NB4 (cell line): ENCODE measurements around the gene EPB41L1.
A peak's percentile ranks its signal among the peaks of the same experiment; 100 is the strongest.

ENCODE experiments used
- DNase-seq: peaks from one replicate; pipeline ENCODE4 v3.0.0; 2010; ENCODE audit warnings: low read depth
- H3K4me3 ChIP-seq: one replicate; pipeline ENCODE4 v1.5.1; 2011; ENCODE audit warnings: mild to moderate bottlenecking, low read depth, low read length, moderate library complexity
- MAX ChIP-seq: IDR thresholded peaks from 2 replicates; pipeline ENCODE4 v1.6.1; 2011; ENCODE audit warnings: low read depth, low read length
- MYC ChIP-seq: IDR thresholded peaks from 2 replicates; pipeline ENCODE4 v1.6.1; 2011; ENCODE audit warnings: low read depth, low read length
- POLR2A ChIP-seq: IDR thresholded peaks from 2 replicates; pipeline ENCODE4 v1.6.1; 2011; ENCODE audit warnings: mild to moderate bottlenecking; ENCODE audit not compliant: insufficient read length; ENCODE audit errors: extremely low read depth
- TF ChIP-seq, protein P1 (sequence below): IDR thresholded peaks from one replicate; pipeline ENCODE4 v1.5.1; 2012; ENCODE audit warnings: low read depth, low read length

The EPB41L1 gene

GRCh38 chr20:36126836-36127527, 27.6 kb upstream of the EPB41L1 start:
- TF ChIP-seq POLR2A (no peak), MYC (no peak), MAX (no peak)
- TF ChIP-seq, protein P1, sequence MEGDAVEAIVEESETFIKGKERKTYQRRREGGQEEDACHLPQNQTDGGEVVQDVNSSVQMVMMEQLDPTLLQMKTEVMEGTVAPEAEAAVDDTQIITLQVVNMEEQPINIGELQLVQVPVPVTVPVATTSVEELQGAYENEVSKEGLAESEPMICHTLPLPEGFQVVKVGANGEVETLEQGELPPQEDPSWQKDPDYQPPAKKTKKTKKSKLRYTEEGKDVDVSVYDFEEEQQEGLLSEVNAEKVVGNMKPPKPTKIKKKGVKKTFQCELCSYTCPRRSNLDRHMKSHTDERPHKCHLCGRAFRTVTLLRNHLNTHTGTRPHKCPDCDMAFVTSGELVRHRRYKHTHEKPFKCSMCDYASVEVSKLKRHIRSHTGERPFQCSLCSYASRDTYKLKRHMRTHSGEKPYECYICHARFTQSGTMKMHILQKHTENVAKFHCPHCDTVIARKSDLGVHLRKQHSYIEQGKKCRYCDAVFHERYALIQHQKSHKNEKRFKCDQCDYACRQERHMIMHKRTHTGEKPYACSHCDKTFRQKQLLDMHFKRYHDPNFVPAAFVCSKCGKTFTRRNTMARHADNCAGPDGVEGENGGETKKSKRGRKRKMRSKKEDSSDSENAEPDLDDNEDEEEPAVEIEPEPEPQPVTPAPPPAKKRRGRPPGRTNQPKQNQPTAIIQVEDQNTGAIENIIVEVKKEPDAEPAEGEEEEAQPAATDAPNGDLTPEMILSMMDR = no peak

DNA sequence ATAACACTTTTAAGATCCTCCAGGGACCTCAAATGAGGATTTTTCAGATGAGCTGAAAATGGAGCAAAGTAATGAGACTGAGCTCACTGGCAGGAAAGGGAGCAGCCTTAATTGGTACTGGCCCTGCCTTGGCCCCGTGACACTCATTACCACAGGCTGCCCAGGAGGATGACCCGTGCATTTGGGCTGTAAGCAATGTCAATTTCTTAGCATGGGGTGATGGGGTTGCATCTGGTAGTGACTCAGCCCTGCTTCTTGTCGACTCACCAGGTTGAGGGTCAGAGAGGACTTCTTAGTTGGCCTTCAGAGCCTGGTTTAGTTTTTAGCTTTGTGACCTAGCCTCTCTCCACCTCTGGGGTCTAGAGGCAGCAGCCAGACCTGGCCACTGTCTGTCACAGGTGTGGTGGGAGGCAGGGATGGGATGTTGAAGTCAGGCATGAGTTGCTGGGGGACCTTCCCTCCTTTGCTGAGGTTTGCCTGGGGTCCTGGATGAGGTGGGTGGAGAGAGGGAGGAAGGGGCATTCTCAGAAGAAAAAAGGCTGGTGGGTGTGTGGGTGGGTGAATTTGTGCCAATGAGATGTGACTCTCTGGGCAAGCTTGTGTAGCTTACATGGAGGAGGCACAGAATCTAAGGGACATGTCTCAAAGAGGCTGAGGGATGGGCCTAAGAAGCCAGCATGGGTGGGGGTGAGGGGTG, 25.9 kb upstream of the EPB41L1 start:
- TF ChIP-seq POLR2A = no peak
- TF ChIP-seq, protein P1 = no peak
- no peak for TF ChIP-seq MAX
- TF ChIP-seq MYC = no peak
- peak; percentile 52 for DNase-seq
- no peak overlapping the region for H3K4me3 ChIP-seq

More at GRCh38 chr20:36126836-36127527, 27.6 kb upstream of the EPB41L1 start:
- no peak overlapping the region for H3K4me3 ChIP-seq
- DNase-seq = no peak

DNA sequence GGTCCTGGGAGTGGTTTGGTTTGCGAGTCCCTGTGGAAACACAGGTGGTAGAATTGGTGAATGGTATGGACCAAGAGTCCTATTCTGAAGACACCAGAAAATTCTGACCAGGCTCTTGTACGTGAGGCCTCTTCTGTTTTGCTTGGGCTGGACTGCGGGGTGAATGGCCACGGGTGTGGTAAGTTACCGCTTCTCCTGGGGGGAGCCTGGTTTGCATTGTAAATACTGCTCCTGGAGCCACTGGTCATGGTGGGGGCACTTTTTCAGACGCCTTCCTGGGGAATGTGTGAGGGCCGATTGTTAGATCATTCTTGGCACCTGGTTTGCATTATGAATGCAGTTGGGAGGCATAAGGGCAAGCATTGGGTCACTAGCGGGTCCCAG, 25.4 kb upstream of the EPB41L1 start:
- no peak for DNase-seq
- no peak for TF ChIP-seq POLR2A
- H3K4me3 ChIP-seq = no peak overlapping the region

GRCh38 chr20:36130390-36130789, 24.1 kb upstream of the EPB41L1 start:
- TF ChIP-seq, protein P1 = no peak
- TF ChIP-seq MYC = no peak
- no peak for TF ChIP-seq POLR2A
- TF ChIP-seq MAX = no peak
- no peak overlapping the region for H3K4me3 ChIP-seq
- peak; percentile 27 for DNase-seq

DNA sequence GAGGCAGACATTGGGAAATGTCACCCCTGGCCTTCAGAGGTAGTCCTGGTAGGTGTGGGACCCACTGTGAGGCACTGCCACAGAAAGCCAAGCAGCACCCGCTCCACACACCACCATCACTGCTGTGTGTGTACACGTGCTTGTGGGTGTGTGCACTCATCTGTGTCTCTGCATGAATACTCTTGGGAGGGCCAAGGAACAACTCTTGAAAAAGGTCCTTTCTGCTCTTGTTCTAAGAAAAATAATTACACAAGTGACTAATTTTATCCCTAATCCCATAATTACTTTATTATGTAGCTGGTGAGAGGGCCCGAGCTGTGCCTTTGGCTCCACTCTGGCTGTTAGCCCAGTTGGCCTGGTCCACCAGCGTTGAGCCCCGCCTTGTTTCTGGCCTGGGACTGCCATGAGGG, 21.7 kb upstream of the EPB41L1 start:
- H3K4me3 ChIP-seq = no peak overlapping the region
- no peak for DNase-seq
- TF ChIP-seq MYC = no peak
- no peak for TF ChIP-seq POLR2A
- TF ChIP-seq, protein P1 = no peak
- no peak for TF ChIP-seq MAX

GRCh38 chr20:36133821-36134220, 20.7 kb upstream of the EPB41L1 start:
- TF ChIP-seq, protein P1 = no peak
- no peak for TF ChIP-seq POLR2A
- no peak for TF ChIP-seq MYC
- TF ChIP-seq MAX = no peak
- no peak for DNase-seq

More at GRCh38 chr20:36133821-36134220, 20.7 kb upstream of the EPB41L1 start:
- no peak overlapping the region for H3K4me3 ChIP-seq
